A549 (cell line): ENCODE measurements around the gene GFER. TPM values are rescaled to one million over a fixed set of nuclear protein-coding genes. Genes with fewer than 3 reads are reported as not detected.

Source experiments
- ATAC-seq, 2 experiments: fragments of 200-7000 bp in 1 of 2; fragments of >200 bp in 1 of 2; cut with Nextera tagmentation in 1 of 2; cut with Tn5 transposase in 1 of 2; 3 replicates each; pipeline versions ENCODE4 v1.8.0 to v1.9.1; 2018 to 2020; ENCODE audit warnings: mild to moderate bottlenecking in 1 of 2, moderate library complexity in 1 of 2
- CTCF ChIA-PET: fragments of 300-600 bp; sonication (Branson Sonifier 250); formaldehyde crosslinking; extraction: SDS; loops from one replicate; lab custom pipeline; 2021; ENCODE audit warnings: antibody characterized with exemption, inconsistent platforms; lab: Yijun Ruan, JAX
- POLR2A ChIA-PET: fragments of 350-600 bp; formaldehyde crosslinking; extraction: SDS; loops from one replicate; lab custom pipeline; 2021; ENCODE audit warnings: antibody characterized with exemption, inconsistent platforms; lab: Yijun Ruan, JAX
- DNase-seq, 2 experiments: peaks; one replicate each; pipeline versions ENCODE4 v3.0.0 to v3.0.0-alpha.2; 2011 to 2016; ENCODE audit warnings: low read depth in 1 of 2, low spot score in 1 of 2
- FAIRE-seq: peaks from 2 replicates; lab custom pipeline; 2011; peaks lifted over from hg19 to GRCh38; lab: Jason Lieb, UNC
- H3K27ac ChIP-seq, 2 experiments: fragments of >200 bp; sonication (Bioruptor Twin); formaldehyde crosslinking; 3 replicates each; pipeline ENCODE4 v1.5.1; 2016 to 2017
- H3K4me1 ChIP-seq: fragments of >200 bp; sonication (Bioruptor Twin); formaldehyde crosslinking; 3 replicates; pipeline ENCODE4 v1.6.1; 2016
- H3K4me2 ChIP-seq: fragments of >200 bp; sonication (Bioruptor Twin); formaldehyde crosslinking; 3 replicates; pipeline ENCODE4 v1.6.1; 2016
- H3K4me3 ChIP-seq: fragments of >200 bp; sonication (Bioruptor Twin); formaldehyde crosslinking; 3 replicates; pipeline ENCODE4 v1.5.1; 2016
- H3K9me3 ChIP-seq: fragments of >200 bp; sonication (Bioruptor Twin); formaldehyde crosslinking; 3 replicates; pipeline ENCODE4 v1.6.1; 2016
- ATOH8 ChIP-seq: fragments of 250-450 bp; sonication (Bioruptor Pico); IDR thresholded peaks from 2 replicates; pipeline ENCODE4 v1.5.0; 2020; ENCODE audit warnings: low read depth, mild to moderate bottlenecking, moderate library complexity
- CBX2 ChIP-seq: fragments of 200-600 bp; sonication (generic); IDR thresholded peaks from 2 replicates; pipeline ENCODE4 v1.6.1; 2016; ENCODE audit warnings: low read depth, mild to moderate bottlenecking, borderline replicate concordance
- E2F6 ChIP-seq: IDR thresholded peaks from 2 replicates; pipeline ENCODE4 v1.6.1; 2012; ENCODE audit warnings: low read depth, borderline replicate concordance
- HMGXB4 ChIP-seq: fragments of 250-450 bp; sonication (Bioruptor Pico); IDR thresholded peaks from 2 replicates; pipeline ENCODE4 v1.5.0; 2021; ENCODE audit warnings: mild to moderate bottlenecking, moderate library complexity, borderline replicate concordance
- HOXB13 ChIP-seq: fragments of 250-450 bp; sonication (Bioruptor Pico); IDR thresholded peaks from 2 replicates; pipeline ENCODE4 v1.5.0; 2020; ENCODE audit warnings: low read depth, mild to moderate bottlenecking, moderate library complexity
- HOXB5 ChIP-seq: fragments of 250-450 bp; sonication (Bioruptor Pico); IDR thresholded peaks from 2 replicates; pipeline ENCODE4 v1.5.0; 2020; ENCODE audit warnings: mild to moderate bottlenecking, moderate library complexity
- JUN ChIP-seq, 2 experiments: fragments of >200 bp; sonication (Bioruptor Twin); formaldehyde crosslinking; IDR thresholded peaks; 2 replicates in 1 of 2; 3 replicates in 1 of 2; pipeline ENCODE4 v1.6.1; 2016 to 2017
- JUNB ChIP-seq: fragments of >200 bp; sonication (Bioruptor Twin); formaldehyde crosslinking; IDR thresholded peaks from 2 replicates; pipeline ENCODE4 v1.6.1; 2016
- KDM1A ChIP-seq: fragments of 200-600 bp; sonication (generic); IDR thresholded peaks from 2 replicates; pipeline ENCODE4 v1.6.1; 2016; ENCODE audit warnings: low read depth, mild to moderate bottlenecking
- MAX ChIP-seq: IDR thresholded peaks from 2 replicates; pipeline ENCODE4 v1.6.1; 2012
- MAZ ChIP-seq: fragments of 150-350 bp; IDR thresholded peaks from 2 replicates; pipeline ENCODE4 v1.6.1; 2014; ENCODE audit warnings: antibody characterized with exemption, low read depth, low read length, borderline replicate concordance
- NFE2L2 ChIP-seq: fragments of 150-350 bp; conservative IDR thresholded peaks from 2 replicates; pipeline ENCODE4 v1.6.1; 2014; ENCODE audit warnings: low read length
- NPAS2 ChIP-seq: fragments of 250-450 bp; sonication (Bioruptor Pico); IDR thresholded peaks from 2 replicates; pipeline ENCODE4 v1.8.0; 2022; ENCODE audit warnings: mild to moderate bottlenecking, moderate library complexity, borderline replicate concordance
- NR3C1 ChIP-seq: fragments of >200 bp; sonication (Bioruptor Twin); formaldehyde crosslinking; IDR thresholded peaks from 3 replicates; pipeline ENCODE4 v1.6.1; 2017
- POLR2AphosphoS2 ChIP-seq: conservative IDR thresholded peaks from 2 replicates; pipeline ENCODE4 v1.6.1; 2012; ENCODE audit warnings: low read length, improper control_type of control experiment, inconsistent platforms
- RFX5 ChIP-seq: fragments of 450-650 bp; IDR thresholded peaks from 2 replicates; pipeline ENCODE4 v1.7.1; 2014; ENCODE audit warnings: antibody characterized with exemption, mild to moderate bottlenecking, moderate library complexity
- SMC3 ChIP-seq: fragments of >200 bp; sonication (Bioruptor Twin); formaldehyde crosslinking; IDR thresholded peaks from 3 replicates; pipeline ENCODE4 v1.6.1; 2018; ENCODE audit warnings: inconsistent platforms
- SREBF2 ChIP-seq: fragments of 450-650 bp; IDR thresholded peaks from 2 replicates; pipeline ENCODE4 v1.6.1; 2014; ENCODE audit warnings: mild to moderate bottlenecking, moderate library complexity
- USF2 ChIP-seq: fragments of 450-650 bp; IDR thresholded peaks from 2 replicates; pipeline ENCODE4 v1.6.1; 2014; ENCODE audit warnings: antibody characterized with exemption
- WGBS: methylation state at CpG from one replicate; pipeline ENCODE4 v1.1.6; 2017; ENCODE audit errors: missing lambda C conversion rate; 5-methylcytosine and 5-hydroxymethylcytosine counted together
- polyA plus RNA-seq, 4 experiments: library from polyadenylated mRNA; depleted of rRNA in 3 of 4; stranded (reverse); fragments of >200 nt; fragmentation: RNase III in 1 of 4; extraction: RNeasy Plus Mini Kit Qiagen cat#74134 plus additional on column Dnase treatment in 1 of 4; gene quantifications; 2 replicates in 3 of 4; 3 replicates in 1 of 4; pipeline ENCODE4 v1.2.3, GENCODE V29; 2011 to 2017

Gene GFER
- polyA plus RNA-seq, 2 of the 4 experiments (the other 2 are of a cell fraction), result 12.9 to 33.9 TPM

GRCh38 chr16:1974157-1975070 is 9.6 kb upstream of the GFER start:
- TF ChIP-seq USF2, result no peak
- no peak for TF ChIP-seq HMGXB4 (CRISPR knock-in tag)
- TF ChIP-seq KDM1A, result no peak
- TF ChIP-seq SREBF2, result no peak
- TF ChIP-seq ATOH8 (CRISPR knock-in tag), result no peak
- TF ChIP-seq HOXB5 (CRISPR knock-in tag), result no peak
- TF ChIP-seq POLR2AphosphoS2, result no peak
- no peak for TF ChIP-seq SMC3
- no peak for TF ChIP-seq MAX
- TF ChIP-seq NFE2L2, result no peak
- no peak for TF ChIP-seq RFX5
- TF ChIP-seq NR3C1, result no peak
- no peak for TF ChIP-seq CBX2
- no peak for TF ChIP-seq E2F6
- ChIA-PET POLR2A (interaction anchor here (5.1 kb wide), 1 partner anchor 10 kb away, joined by 17 read pairs; the partner anchor contains the start of gene RPS2), CTCF (interaction anchor here (0.8 to 1.8 kb wide), 5 partner anchors 14 to 166 kb away, joined by 3 to 8 read pairs (median 5); no protein-coding TSS in a partner anchor)
- Histone ChIP-seq H3K4me1 (peaks cover 17% of the 10 kb centered on the region), H3K9me3 (no peaks in the 10 kb centered on the region), H3K27ac (no peak overlapping the region), H3K4me2 (no peak overlapping the region), H3K4me3 (no peak overlapping the region)
- WGBS, result 91% methylated on average over 36 of the region's 42 CpGs
- DNase-seq (no peak), ATAC-seq (no peak), FAIRE-seq (no peak)

- H3K4me1 ChIP-seq, result peaks cover 16% of the 10 kb centered on the region
- ATAC-seq, result no peak
- DNase-seq, result no peak
- no peaks in the 10 kb centered on the region for H3K9me3 ChIP-seq
- H3K27ac ChIP-seq, result no peak overlapping the region
- no peak for FAIRE-seq
- no peak overlapping the region for H3K4me3 ChIP-seq
- WGBS, result 94% methylated on average over 29 of the region's 33 CpGs
- TF ChIP-seq NPAS2 (CRISPR knock-in tag), result no peak
- TF ChIP-seq HOXB13 (CRISPR knock-in tag), result no peak
- TF ChIP-seq JUN (IDR thresholded peaks at IDR 0.05), result no peak
- no peak for TF ChIP-seq MAZ
- TF ChIP-seq JUNB, result no peak
- ChIA-PET CTCF (interaction anchor here (0.8 to 1.8 kb wide), 3 partner anchors 13 to 165 kb away, joined by 3 to 6 read pairs (median 5); no protein-coding TSS in a partner anchor), POLR2A (interaction anchor here (5.1 kb wide), 1 partner anchor 11 kb away, joined by 17 read pairs; the partner anchor contains the start of gene RPS2)
- H3K4me2 ChIP-seq, result no peak overlapping the region
Measured at GRCh38 chr16:1975432-1976215, 8.4 kb upstream of the GFER start.
